ENCODE measurements around the gene CHD8. TPM values are rescaled to one million over a fixed set of nuclear protein-coding genes. Genes with fewer than 3 reads are reported as not detected.

Gene CHD8
- total and polyA plus RNA-seq, 2 of the 13 experiments (the other 11 are each of a cell fraction or from before 2014, with no cell fraction given): 35.1 to 79.6 TPM

GRCh38 chr14:21476925-21477681, 21.2 kb upstream of the CHD8 start, which contains the start of the genes RAB2B and TOX4 (continued):
- TF ChIP-seq, protein P1, sequence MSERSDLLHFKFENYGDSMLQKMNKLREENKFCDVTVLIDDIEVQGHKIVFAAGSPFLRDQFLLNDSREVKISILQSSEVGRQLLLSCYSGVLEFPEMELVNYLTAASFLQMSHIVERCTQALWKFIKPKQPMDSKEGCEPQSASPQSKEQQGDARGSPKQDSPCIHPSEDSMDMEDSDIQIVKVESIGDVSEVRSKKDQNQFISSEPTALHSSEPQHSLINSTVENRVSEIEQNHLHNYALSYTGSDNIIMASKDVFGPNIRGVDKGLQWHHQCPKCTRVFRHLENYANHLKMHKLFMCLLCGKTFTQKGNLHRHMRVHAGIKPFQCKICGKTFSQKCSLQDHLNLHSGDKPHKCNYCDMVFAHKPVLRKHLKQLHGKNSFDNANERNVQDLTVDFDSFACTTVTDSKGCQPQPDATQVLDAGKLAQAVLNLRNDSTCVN (CRISPR knock-in tag; IDR thresholded peaks at IDR 0.05; ENCODE audit: borderline replicate concordance): 0 out of 2 replicates have a peak, but pooled peaks have one; percentile 17
- TF ChIP-seq SP4 (CRISPR knock-in tag; IDR thresholded peaks at IDR 0.05) (peak; percentile 61), ATF4 (CRISPR knock-in tag; IDR thresholded peaks at IDR 0.05) (peak in 1 of 2 experiments; percentile 67; a peak in 2 of 4 replicates), CBX1 (IDR thresholded peaks at IDR 0.05; ENCODE audit: low read depth) (peak; percentile 80), SRSF1 (optimal IDR thresholded peaks at IDR 0.05; ENCODE audit: low read depth, low read length) (peak; percentile 96), RBAK (CRISPR knock-in tag; IDR thresholded peaks at IDR 0.05) (no peak), CERS6 (CRISPR knock-in tag; IDR thresholded peaks at IDR 0.05) (no peak), ZNF138 (CRISPR knock-in tag; IDR thresholded peaks at IDR 0.05; ENCODE audit: low read depth) (no peak), MED8 (CRISPR knock-in tag; IDR thresholded peaks at IDR 0.05; ENCODE audit: insufficient replicate concordance) (peak; percentile 35), ZSCAN9 (CRISPR knock-in tag; IDR thresholded peaks at IDR 0.05; ENCODE audit: borderline replicate concordance) (peak; percentile 92), HES4 (CRISPR knock-in tag; IDR thresholded peaks at IDR 0.05; ENCODE audit: borderline replicate concordance) (peak; percentile 88; the same call in 1 of the 2 replicates), TOE1 (CRISPR knock-in tag; IDR thresholded peaks at IDR 0.05) (peak; percentile 92), ZNF615 (CRISPR knock-in tag; IDR thresholded peaks at IDR 0.05; ENCODE audit: borderline replicate concordance) (no peak), ETS1 (CRISPR knock-in tag; IDR thresholded peaks at IDR 0.05) (no peak), KDM5A (IDR thresholded peaks at IDR 0.05; ENCODE audit: borderline replicate concordance, low read length) (peak; percentile 99)
- TF ChIP-seq, protein P2, sequence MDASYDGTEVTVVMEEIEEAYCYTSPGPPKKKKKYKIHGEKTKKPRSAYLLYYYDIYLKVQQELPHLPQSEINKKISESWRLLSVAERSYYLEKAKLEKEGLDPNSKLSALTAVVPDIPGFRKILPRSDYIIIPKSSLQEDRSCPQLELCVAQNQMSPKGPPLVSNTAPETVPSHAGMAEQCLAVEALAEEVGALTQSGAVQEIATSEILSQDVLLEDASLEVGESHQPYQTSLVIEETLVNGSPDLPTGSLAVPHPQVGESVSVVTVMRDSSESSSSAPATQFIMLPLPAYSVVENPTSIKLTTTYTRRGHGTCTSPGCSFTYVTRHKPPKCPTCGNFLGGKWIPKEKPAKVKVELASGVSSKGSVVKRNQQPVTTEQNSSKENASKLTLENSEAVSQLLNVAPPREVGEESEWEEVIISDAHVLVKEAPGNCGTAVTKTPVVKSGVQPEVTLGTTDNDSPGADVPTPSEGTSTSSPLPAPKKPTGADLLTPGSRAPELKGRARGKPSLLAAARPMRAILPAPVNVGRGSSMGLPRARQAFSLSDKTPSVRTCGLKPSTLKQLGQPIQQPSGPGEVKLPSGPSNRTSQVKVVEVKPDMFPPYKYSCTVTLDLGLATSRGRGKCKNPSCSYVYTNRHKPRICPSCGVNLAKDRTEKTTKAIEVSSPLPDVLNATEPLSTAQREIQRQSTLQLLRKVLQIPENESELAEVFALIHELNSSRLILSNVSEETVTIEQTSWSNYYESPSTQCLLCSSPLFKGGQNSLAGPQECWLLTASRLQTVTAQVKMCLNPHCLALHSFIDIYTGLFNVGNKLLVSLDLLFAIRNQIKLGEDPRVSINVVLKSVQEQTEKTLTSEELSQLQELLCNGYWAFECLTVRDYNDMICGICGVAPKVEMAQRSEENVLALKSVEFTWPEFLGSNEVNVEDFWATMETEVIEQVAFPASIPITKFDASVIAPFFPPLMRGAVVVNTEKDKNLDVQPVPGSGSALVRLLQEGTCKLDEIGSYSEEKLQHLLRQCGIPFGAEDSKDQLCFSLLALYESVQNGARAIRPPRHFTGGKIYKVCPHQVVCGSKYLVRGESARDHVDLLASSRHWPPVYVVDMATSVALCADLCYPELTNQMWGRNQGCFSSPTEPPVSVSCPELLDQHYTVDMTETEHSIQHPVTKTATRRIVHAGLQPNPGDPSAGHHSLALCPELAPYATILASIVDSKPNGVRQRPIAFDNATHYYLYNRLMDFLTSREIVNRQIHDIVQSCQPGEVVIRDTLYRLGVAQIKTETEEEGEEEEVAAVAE (CRISPR knock-in tag; IDR thresholded peaks at IDR 0.05; ENCODE audit: borderline replicate concordance): peak; percentile 85; the same call in 1 of the 2 replicates
- TF ChIP-seq, protein P3, sequence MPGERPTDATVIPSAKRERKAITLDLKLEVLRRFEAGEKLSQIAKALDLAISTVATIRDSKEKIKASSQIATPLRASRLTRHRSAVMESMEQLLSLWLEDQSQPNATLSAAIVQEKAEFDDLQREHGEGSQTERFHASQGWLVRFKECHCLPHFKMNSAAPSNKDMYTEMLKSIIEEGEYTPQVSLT (CRISPR knock-in tag; IDR thresholded peaks at IDR 0.05; ENCODE audit: borderline replicate concordance, low read depth): no peak
